HCT116 (cell line): ENCODE measurements around the gene FAM171A1. TPM values are rescaled to one million over a fixed set of nuclear protein-coding genes. Genes with fewer than 3 reads are reported as not detected.
A peak's percentile ranks its signal among the peaks of the same experiment; 100 is the strongest.
"Not testable (repeated sequence)": the region's sequence is repeated elsewhere in the genome, so short reads cannot be mapped to it uniquely, and the experiment has no call there.

Experiments used
- ATAC-seq: fragments of 200-7000 bp; cut with Tn5 transposase; 2 replicates; pipeline ENCODE4 v1.9.1; 2020; ENCODE audit warnings: mild to moderate bottlenecking, moderate library complexity
- BruUV-seq: library from RNA; stranded (reverse); fragments of 400-500 nt; replicated peaks from 2 replicates; lab custom pipeline; 2021; lab: Mats Ljungman, UMichigan
- CTCF ChIA-PET: fragments of 300-600 bp; sonication (Branson Sonifier 250); formaldehyde crosslinking; loops from one replicate; lab custom pipeline; 2021; ENCODE audit warnings: antibody characterized with exemption; lab: Charles Lee
- POLR2A ChIA-PET: fragments of 300-600, 350-600 bp; sonication (Branson Sonifier 250); formaldehyde crosslinking; loops from one replicate; lab custom pipeline; 2021; ENCODE audit warnings: antibody characterized with exemption; lab: Charles Lee
- RAD21 ChIA-PET, 2 experiments: fragments of 300-600 bp; sonication (Branson Sonifier 250); formaldehyde crosslinking; loops; one replicate each; lab custom pipeline; 2023; ENCODE audit warnings: low total read pairs in 2 of 2; ENCODE audit not compliant: uncharacterized antibody in 2 of 2, unreplicated experiment in 2 of 2, low non-redundant PET in 1 of 2; lab: Charles Lee
- DNase-seq: peaks from one replicate; pipeline ENCODE4 v3.0.0-alpha.2; 2010; ENCODE audit warnings: low read depth, low spot score
- H2AFZ ChIP-seq: fragments of 200-600 bp; shearing (Covaris generic), sonication (generic); 2 replicates; pipeline ENCODE4 v1.6.1; 2017; ENCODE audit warnings: low read depth, mixed run types, mixed read lengths, antibody characterized with exemption, low read length; ENCODE audit not compliant: poor library complexity, severe bottlenecking
- H3K27ac ChIP-seq: 2 replicates; pipeline ENCODE4 v1.5.1; 2012; ENCODE audit warnings: low read depth, low read length
- H3K27me3 ChIP-seq: fragments of 200-600 bp; sonication (generic); 2 replicates; pipeline ENCODE4 v1.6.1; 2016; ENCODE audit warnings: mixed run types, low read length, mixed read lengths; ENCODE audit not compliant: insufficient read depth
- H3K36me3 ChIP-seq, 2 experiments: fragments of 200-500 bp in 1 of 2; fragments of 200-600 bp in 1 of 2; sonication (Bioruptor generic) in 1 of 2; sonication (generic) in 1 of 2; 2 replicates each; pipeline versions ENCODE4 v1.5.1 to v1.6.1; 2014 to 2016; ENCODE audit warnings: low read length in 2 of 2, inconsistent platforms in 1 of 2, mixed read lengths in 1 of 2, mixed run types in 1 of 2; ENCODE audit not compliant: insufficient read depth in 2 of 2, control insufficient read depth in 1 of 2
- H3K4me1 ChIP-seq, 2 experiments: fragments of 200-600 bp in 1 of 2; sonication (generic) in 1 of 2; 2 replicates each; pipeline versions ENCODE4 v1.5.1 to v1.6.1; 2012 to 2017; ENCODE audit warnings: low read length in 2 of 2, inconsistent platforms in 1 of 2, mild to moderate bottlenecking in 1 of 2, mixed read lengths in 1 of 2, mixed run types in 1 of 2, moderate library complexity in 1 of 2; ENCODE audit not compliant: insufficient read depth in 2 of 2, control insufficient read depth in 1 of 2
- H3K4me2 ChIP-seq: fragments of 200-600 bp; sonication (generic); 2 replicates; pipeline ENCODE4 v1.6.1; 2017; ENCODE audit warnings: mixed run types, low read length, mixed read lengths
- H3K4me3 ChIP-seq, 2 experiments: fragments of 200-600 bp in 1 of 2; sonication (generic) in 1 of 2; replicated peaks in 1 of 2; 2 replicates each; pipeline ENCODE4 v1.5.1; 2011 to 2016; ENCODE audit warnings: low read length in 2 of 2, control low read depth in 1 of 2, low read depth in 1 of 2, mild to moderate bottlenecking in 1 of 2, mixed read lengths in 1 of 2, mixed run types in 1 of 2
- H3K79me2 ChIP-seq: fragments of 200-600 bp; sonication (generic); 2 replicates; pipeline ENCODE4 v1.6.1; 2017; ENCODE audit warnings: mild to moderate bottlenecking, mixed run types, low read length, moderate library complexity, mixed read lengths; ENCODE audit not compliant: insufficient read depth
- H3K9ac ChIP-seq: fragments of 200-600 bp; sonication (generic); 2 replicates; pipeline ENCODE4 v1.6.1; 2016; ENCODE audit warnings: low read length, mixed read lengths
- H3K9me2 ChIP-seq: fragments of 200-600 bp; sonication (generic), shearing (Covaris generic); 2 replicates; pipeline ENCODE4 v1.6.1; 2017; ENCODE audit warnings: mixed run types, mild to moderate bottlenecking, moderate library complexity; ENCODE audit not compliant: insufficient read depth
- H3K9me3 ChIP-seq, 2 experiments: fragments of 200-500 bp in 1 of 2; fragments of 200-600 bp in 1 of 2; sonication (Bioruptor generic) in 1 of 2; sonication (generic) in 1 of 2; 2 replicates each; pipeline ENCODE4 v1.6.1; 2014 to 2017; ENCODE audit warnings: low read length in 2 of 2, mixed read lengths in 2 of 2, inconsistent platforms in 1 of 2, low read depth in 1 of 2, mild to moderate bottlenecking in 1 of 2, mixed run types in 1 of 2, moderate library complexity in 1 of 2; ENCODE audit not compliant: control insufficient read depth in 1 of 2, insufficient read depth in 1 of 2
- H4K20me1 ChIP-seq: fragments of 200-600 bp; sonication (generic), shearing (Covaris generic); 2 replicates; pipeline ENCODE4 v1.6.1; 2017; ENCODE audit warnings: mixed run types, mild to moderate bottlenecking, moderate library complexity; ENCODE audit not compliant: insufficient read depth
- CBX3 ChIP-seq: IDR thresholded peaks from 2 replicates; pipeline ENCODE4 v1.6.1; 2012; ENCODE audit warnings: low read depth
- CEBPB ChIP-seq: IDR thresholded peaks from 2 replicates; pipeline ENCODE4 v1.6.1; 2012; ENCODE audit warnings: low read depth
- EGR1 ChIP-seq: IDR thresholded peaks from 2 replicates; pipeline ENCODE4 v1.6.1; 2012; ENCODE audit warnings: low read depth
- ELF1 ChIP-seq: IDR thresholded peaks from 2 replicates; pipeline ENCODE4 v1.6.1; 2012; ENCODE audit warnings: low read depth, borderline replicate concordance
- EZH2 ChIP-seq: fragments of 200-600 bp; sonication (generic); IDR thresholded peaks from 2 replicates; pipeline ENCODE4 v1.6.1; 2017; ENCODE audit warnings: antibody characterized with exemption, mixed run types
- EZH2phosphoT487 ChIP-seq: fragments of 200-600 bp; IDR thresholded peaks from 2 replicates; pipeline ENCODE4 v1.6.1; 2018; ENCODE audit warnings: antibody characterized with exemption, borderline replicate concordance
- FOSL1 ChIP-seq: IDR thresholded peaks from 2 replicates; pipeline ENCODE4 v1.6.1; 2012; ENCODE audit warnings: low read depth
- JUND ChIP-seq: IDR thresholded peaks from 2 replicates; pipeline ENCODE4 v1.6.1; 2012
- POLR2A ChIP-seq: IDR thresholded peaks from 2 replicates; pipeline ENCODE4 v1.7.0; 2011; ENCODE audit warnings: borderline replicate concordance; ENCODE audit not compliant: insufficient read depth, insufficient read length; ENCODE audit errors: extremely low read depth
- POLR2AphosphoS5 ChIP-seq: IDR thresholded peaks from 2 replicates; pipeline ENCODE4 v1.6.1; 2011; ENCODE audit warnings: mild to moderate bottlenecking, low read depth, low read length, moderate library complexity
- RAD21 ChIP-seq: IDR thresholded peaks from 2 replicates; pipeline ENCODE4 v1.6.1; 2012; ENCODE audit warnings: low read depth, mild to moderate bottlenecking
- SIN3A ChIP-seq: IDR thresholded peaks from 2 replicates; pipeline ENCODE4 v1.6.1; 2012; ENCODE audit warnings: low read depth
- SP1 ChIP-seq: IDR thresholded peaks from 2 replicates; pipeline ENCODE4 v1.6.1; 2012; ENCODE audit warnings: low read depth
- SRF ChIP-seq: IDR thresholded peaks from 2 replicates; pipeline ENCODE4 v1.6.1; 2012; ENCODE audit warnings: low read depth
- TCF7L2 ChIP-seq: IDR thresholded peaks from 2 replicates; pipeline ENCODE4 v1.7.0; 2011; ENCODE audit warnings: borderline replicate concordance, inconsistent platforms; ENCODE audit not compliant: insufficient read depth, insufficient read length; ENCODE audit errors: extremely low read depth
- YY1 ChIP-seq: IDR thresholded peaks from 2 replicates; pipeline ENCODE4 v1.6.1; 2011; ENCODE audit warnings: low read length, low read depth, moderate library complexity, mild to moderate bottlenecking; ENCODE audit not compliant: insufficient replicate concordance; ENCODE audit errors: extremely low read depth
- ZNF274 ChIP-seq: fragments of 200-500 bp; sonication (Bioruptor generic); IDR thresholded peaks from 2 replicates; pipeline ENCODE4 v1.6.1; 2014; ENCODE audit warnings: mild to moderate bottlenecking, low read depth, low read length, inconsistent platforms
- intact Hi-C: fragments of 100-400 bp; cut with micrococcal nuclease; formaldehyde crosslinking; loops from 2 replicates; pipeline ENCODE4 v1.10.0; 2022
- total RNA-seq: library from RNA; stranded (reverse); gene quantifications from one replicate; pipeline ENCODE4 v1.2.1, GENCODE V29; 2021; ENCODE audit not compliant: unreplicated experiment
- TF ChIP-seq, protein P1 (sequence below), 3 experiments: fragments of 200-600 bp in 1 of 3; sonication (generic) in 1 of 3; IDR thresholded peaks in 2 of 3; conservative IDR thresholded peaks in 1 of 3; 2 replicates each; pipeline ENCODE4 v1.5.1; 2012 to 2017; ENCODE audit warnings: low read depth in 2 of 3, low read length in 2 of 3, antibody characterized with exemption in 1 of 3, borderline replicate concordance in 1 of 3, control low read depth in 1 of 3, mild to moderate bottlenecking in 1 of 3, mixed read lengths in 1 of 3, mixed run types in 1 of 3, moderate library complexity in 1 of 3; ENCODE audit not compliant: insufficient read depth in 1 of 3
- TF ChIP-seq, protein P2 (sequence below): IDR thresholded peaks from 2 replicates; pipeline ENCODE4 v1.6.1; 2012

Gene FAM171A1
- total RNA-seq, 1 experiment from 2014 or later = 32.5 TPM

DNA sequence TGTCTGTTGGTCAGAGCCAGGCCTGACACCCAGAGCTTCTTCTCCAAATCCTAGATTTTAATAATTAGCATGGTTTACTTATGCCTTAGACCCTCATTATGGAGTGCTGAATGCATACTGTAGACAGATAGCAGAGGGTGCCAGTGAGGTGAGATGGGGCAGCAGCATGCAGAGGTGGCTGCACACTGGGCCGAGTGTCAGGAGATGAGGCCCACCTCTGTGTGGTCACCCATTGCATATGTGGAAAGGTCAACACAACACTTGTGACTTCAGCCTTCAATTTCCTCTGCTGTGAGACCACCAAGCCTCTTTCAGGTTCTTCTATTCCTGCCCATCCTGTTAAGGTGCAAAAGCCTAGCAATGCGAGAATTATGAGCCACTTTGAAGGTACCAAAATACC is 162.9 kb downstream of the FAM171A1 start:
- H3K79me2 ChIP-seq = no peaks in the 10 kb centered on the region
- no peaks in the 10 kb centered on the region for H3K27me3 ChIP-seq
- H3K9me3 ChIP-seq = no peaks in the 10 kb centered on the region
- ChIA-PET RAD21 (no interaction called here), CTCF (no interaction called here), POLR2A (no interaction called here)
- H2AFZ ChIP-seq = no peak overlapping the region
- no peak overlapping the region for H3K4me3 ChIP-seq
- DNase-seq (no peak), ATAC-seq (no peak)
- no peaks in the 10 kb centered on the region for H4K20me1 ChIP-seq
- TF ChIP-seq POLR2AphosphoS5 = no peak
- no peak for TF ChIP-seq ELF1
- TF ChIP-seq FOSL1 = no peak
- no peak for TF ChIP-seq TCF7L2
- no peak for TF ChIP-seq CEBPB
- TF ChIP-seq EGR1 = no peak
- no peak for TF ChIP-seq POLR2A
- no peak for TF ChIP-seq RAD21
- no peak for TF ChIP-seq ZNF274
- no peak for TF ChIP-seq CBX3
- TF ChIP-seq, protein P1, sequence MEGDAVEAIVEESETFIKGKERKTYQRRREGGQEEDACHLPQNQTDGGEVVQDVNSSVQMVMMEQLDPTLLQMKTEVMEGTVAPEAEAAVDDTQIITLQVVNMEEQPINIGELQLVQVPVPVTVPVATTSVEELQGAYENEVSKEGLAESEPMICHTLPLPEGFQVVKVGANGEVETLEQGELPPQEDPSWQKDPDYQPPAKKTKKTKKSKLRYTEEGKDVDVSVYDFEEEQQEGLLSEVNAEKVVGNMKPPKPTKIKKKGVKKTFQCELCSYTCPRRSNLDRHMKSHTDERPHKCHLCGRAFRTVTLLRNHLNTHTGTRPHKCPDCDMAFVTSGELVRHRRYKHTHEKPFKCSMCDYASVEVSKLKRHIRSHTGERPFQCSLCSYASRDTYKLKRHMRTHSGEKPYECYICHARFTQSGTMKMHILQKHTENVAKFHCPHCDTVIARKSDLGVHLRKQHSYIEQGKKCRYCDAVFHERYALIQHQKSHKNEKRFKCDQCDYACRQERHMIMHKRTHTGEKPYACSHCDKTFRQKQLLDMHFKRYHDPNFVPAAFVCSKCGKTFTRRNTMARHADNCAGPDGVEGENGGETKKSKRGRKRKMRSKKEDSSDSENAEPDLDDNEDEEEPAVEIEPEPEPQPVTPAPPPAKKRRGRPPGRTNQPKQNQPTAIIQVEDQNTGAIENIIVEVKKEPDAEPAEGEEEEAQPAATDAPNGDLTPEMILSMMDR (IDR thresholded peaks at IDR 0.05 in 2 of 3, conservative IDR thresholded peaks at IDR 0.05 in 1 of 3; ENCODE audit: borderline replicate concordance in 1 of 3, insufficient read depth in 1 of 3, low read depth in 2 of 3, low read length in 2 of 3) = no peak
- TF ChIP-seq SIN3A = no peak
- TF ChIP-seq SRF = no peak
- no peak for TF ChIP-seq JUND
- TF ChIP-seq EZH2phosphoT487 = no peak
- TF ChIP-seq YY1 = no peak
- no peak for TF ChIP-seq EZH2
- no peak for TF ChIP-seq SP1
- TF ChIP-seq, protein P2, sequence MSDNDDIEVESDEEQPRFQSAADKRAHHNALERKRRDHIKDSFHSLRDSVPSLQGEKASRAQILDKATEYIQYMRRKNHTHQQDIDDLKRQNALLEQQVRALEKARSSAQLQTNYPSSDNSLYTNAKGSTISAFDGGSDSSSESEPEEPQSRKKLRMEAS = no peak
- H3K27ac ChIP-seq = no peak overlapping the region
- intact Hi-C loops = no loop called here
- peak overlapping the region; percentile 15; the same call in 1 of the 2 replicates for H3K4me2 ChIP-seq
- H3K4me1 ChIP-seq = peaks cover 25 to 66% of the 10 kb centered on the region in 2 experiments
- no peaks in the 10 kb centered on the region for H3K9me2 ChIP-seq
- H3K9ac ChIP-seq = no peak overlapping the region
- H3K36me3 ChIP-seq = no peaks in the 10 kb centered on the region
- BruUV-seq = no TSS peak

DNA sequence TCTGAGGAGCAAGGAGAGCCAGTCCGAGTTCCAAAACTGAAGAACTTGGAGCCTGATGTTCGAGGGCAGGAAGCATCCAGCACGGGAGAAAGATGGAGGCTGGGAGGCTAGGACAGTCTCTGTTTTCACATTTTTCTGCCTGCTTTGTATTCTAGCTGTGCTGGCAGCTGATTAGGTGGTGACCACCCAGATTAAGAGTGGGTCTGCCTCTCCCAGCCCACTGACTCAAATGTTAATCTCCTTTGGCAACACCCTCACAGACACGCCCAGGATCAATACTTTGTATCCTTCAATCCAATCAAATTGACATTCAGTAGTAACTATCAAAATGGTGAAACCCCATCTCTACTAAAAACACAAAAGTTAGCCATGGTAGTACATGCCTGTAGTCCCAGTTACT is 163.7 kb downstream of the FAM171A1 start:
- BruUV-seq, H3K4me3 ChIP-seq, DNase-seq, H3K36me3 ChIP-seq, H2AFZ ChIP-seq, POLR2A ChIA-PET, H3K27me3 ChIP-seq, RAD21 ChIA-PET, H4K20me1 ChIP-seq, H3K27ac ChIP-seq, H3K9ac ChIP-seq, H3K9me2 ChIP-seq, intact Hi-C loops, H3K4me2 ChIP-seq, H3K9me3 ChIP-seq, H3K79me2 ChIP-seq, CTCF ChIA-PET, ATAC-seq: not testable (repeated sequence)
- peaks cover 33 to 72% of the 10 kb centered on the region in 2 experiments for H3K4me1 ChIP-seq
